Spleen (tissue), 11 donors: Measurements from ENCODE around the gene LRIT1. TPM values are rescaled to one million over a fixed set of nuclear protein-coding genes. Genes with fewer than 3 reads are reported as not detected.

Experiments
- DNase-seq: peaks from one replicate; pipeline ENCODE4 v3.0.0-alpha.2; 2020
- H3K27ac ChIP-seq, 8 donors: fragments of 200-600 bp; sonication (generic) in 7 of 8; 1 replicate in 4 of 8; 2 replicates in 4 of 8; pipeline versions ENCODE4 v1.5.0 to v1.8.0; 2016 to 2021; ENCODE audit warnings: inconsistent platforms in 4 of 8, mild to moderate bottlenecking in 4 of 8, moderate library complexity in 1 of 8
- H3K27me3 ChIP-seq, 7 donors: fragments of 200-600 bp; sonication (generic) in 6 of 7; replicated peaks in 1 of 7; 1 replicate in 4 of 7; 2 replicates in 3 of 7; pipeline versions ENCODE4 v1.5.0 to v1.8.0; 2016 to 2021; ENCODE audit warnings: inconsistent platforms in 3 of 7, mild to moderate bottlenecking in 1 of 7
- H3K36me3 ChIP-seq, 6 donors: fragments of 200-600 bp; sonication (generic) in 5 of 6; 1 replicate in 4 of 6; 2 replicates in 2 of 6; pipeline versions ENCODE4 v1.5.0 to v1.8.0; 2016 to 2021; ENCODE audit warnings: inconsistent platforms in 2 of 6
- H3K4me1 ChIP-seq, 6 donors: fragments of 200-600 bp; sonication (generic) in 5 of 6; 1 replicate in 3 of 6; 2 replicates in 3 of 6; pipeline versions ENCODE4 v1.5.0 to v1.8.0; 2016 to 2021; ENCODE audit warnings: inconsistent platforms in 3 of 6
- H3K4me3 ChIP-seq, 8 donors: fragments of 200-600 bp; sonication (generic) in 7 of 8; 1 replicate in 4 of 8; 2 replicates in 4 of 8; pipeline versions ENCODE4 v1.5.0 to v1.8.0; 2016 to 2021; ENCODE audit warnings: inconsistent platforms in 4 of 8, mild to moderate bottlenecking in 4 of 8, moderate library complexity in 2 of 8
- H3K9me3 ChIP-seq, 8 donors: fragments of 200-600 bp; sonication (generic) in 7 of 8; 1 replicate in 4 of 8; 2 replicates in 4 of 8; pipeline versions ENCODE4 v1.5.0 to v1.8.0; 2016 to 2021; ENCODE audit warnings: inconsistent platforms in 4 of 8
- CTCF ChIP-seq, 11 experiments: fragments of 200-600 bp in 7 of 11; fragments of 450-650 bp in 4 of 11; sonication (generic) in 4 of 11; IDR thresholded peaks in 8 of 11; conservative IDR thresholded peaks in 3 of 11; 1 replicate in 7 of 11; 2 replicates in 4 of 11; pipeline versions ENCODE4 v1.4.0 to v1.8.0; 2016 to 2021; ENCODE audit warnings: antibody characterized with exemption in 11 of 11, inconsistent platforms in 4 of 11, mild to moderate bottlenecking in 1 of 11
- POLR2A ChIP-seq, 3 donors: fragments of 450-650 bp; IDR thresholded peaks; one replicate each; pipeline ENCODE4 v1.5.1; 2017; ENCODE audit warnings: antibody characterized with exemption in 3 of 3, mild to moderate bottlenecking in 1 of 3
- POLR2AphosphoS5 ChIP-seq, 3 donors: sonication (generic); formaldehyde crosslinking; IDR thresholded peaks; one replicate each; pipeline ENCODE4 v1.5.1; 2017; ENCODE audit warnings: antibody characterized with exemption in 3 of 3
- WGBS, 5 donors: extraction: QIAGEN DNeasy Blood & Tissue Kit in 3 of 5; methylation state at CpG; one replicate each; pipeline versions ENCODE4 v1.1.5 to v1.1.7; 2013 to 2018; 5-methylcytosine and 5-hydroxymethylcytosine counted together
- intact Hi-C: fragments of 100-400 bp; cut with DNase I; formaldehyde crosslinking; loops from one replicate; pipeline ENCODE4 v1.15.0; 2023; ENCODE audit warnings: low total_unique reads
- polyA plus RNA-seq, 3 donors: library from polyadenylated mRNA; stranded (reverse); fragments of 200-250 nt; gene quantifications; one replicate each; pipeline ENCODE4 v1.2.1, GENCODE V29; 2013
- total RNA-seq, 7 donors: library from RNA; depleted of rRNA in 3 of 7; stranded (reverse); fragments of >200 nt in 3 of 7; fragmentation: NEBNext Ultra II Directional in 4 of 7; extraction: Animal tissue kit (Norgen Biotek cat#: 25700) in 4 of 7; gene quantifications; one replicate each; pipeline versions ENCODE4 v1.1.0 to v1.2.1, GENCODE V29; 2016 to 2021
- donor health status: healthy with polysubstance abuse.
- donor health status: DM: no; HTN: no; CAD: no; lungs with moderate emphysema.
- donor health status: DM: no; HTN: no; CAD: no.
- donor health status: Bipolar disorder and iron deficiency.
- donor health status: healthy.
- donor health status: DM: no; HTN: no; CAD: no.
- donor health status: DM: yes; HTN: yes; CAD: no.

The LRIT1 gene
- total and polyA plus RNA-seq, 10 donors, result not detected

GRCh38 chr10:84214046-84214572, 27.2 kb downstream of the LRIT1 start:
- H3K9me3 ChIP-seq, result peaks cover 0 to 1% (median 0%) of the 10 kb centered on the region in 8 donors
- H3K27ac ChIP-seq, result no peak overlapping the region
- no peak overlapping the region for H3K4me3 ChIP-seq
- no peak for TF ChIP-seq CTCF (IDR thresholded peaks at IDR 0.05 in 8 of 11, conservative IDR thresholded peaks at IDR 0.05 in 3 of 11)
- TF ChIP-seq POLR2A (IDR thresholded peaks at IDR 0.05), result no peak
- no peak for TF ChIP-seq POLR2AphosphoS5 (IDR thresholded peaks at IDR 0.05)
- no peaks in the 10 kb centered on the region for H3K27me3 ChIP-seq
- intact Hi-C loops, result no loop called here
- H3K36me3 ChIP-seq, result no peaks in the 10 kb centered on the region
- 64 to 83% (median 77%) methylated on average over 18 to 25 of the region's 25 CpGs for WGBS, 5 donors
- H3K4me1 ChIP-seq, result no peaks in the 10 kb centered on the region
- no peak for DNase-seq

GRCh38 chr10:84213076-84213475, 28.3 kb downstream of the LRIT1 start:
- no peak for TF ChIP-seq POLR2A (IDR thresholded peaks at IDR 0.05)
- TF ChIP-seq POLR2AphosphoS5 (IDR thresholded peaks at IDR 0.05), result no peak
- TF ChIP-seq CTCF (IDR thresholded peaks at IDR 0.05 in 8 of 11, conservative IDR thresholded peaks at IDR 0.05 in 3 of 11), result no peak
- Histone ChIP-seq H3K4me3 (no peak overlapping the region), H3K4me1 (no peaks in the 10 kb centered on the region), H3K36me3 (no peaks in the 10 kb centered on the region), H3K9me3 (no peaks in the 10 kb centered on the region), H3K27ac (no peak overlapping the region), H3K27me3 (peaks cover 0 to 2% (median 0%) of the 10 kb centered on the region in 7 donors)
- WGBS, 5 donors, result 78 to 87% (median 85%) methylated on average over 7 to 11 of the region's 11 CpGs
- intact Hi-C loops, result no loop called here
- no peak for DNase-seq

GRCh38 chr10:84212014-84212413, 29.3 kb downstream of the LRIT1 start:
- Histone ChIP-seq H3K9me3 (no peaks in the 10 kb centered on the region), H3K4me3 (no peak overlapping the region), H3K36me3 (no peaks in the 10 kb centered on the region), H3K4me1 (no peaks in the 10 kb centered on the region), H3K27me3 (peaks cover 0 to 5% (median 0%) of the 10 kb centered on the region in 7 donors), H3K27ac (no peak overlapping the region)
- intact Hi-C loops, result no loop called here
- TF ChIP-seq POLR2AphosphoS5 (IDR thresholded peaks at IDR 0.05), result no peak
- no peak for TF ChIP-seq POLR2A (IDR thresholded peaks at IDR 0.05)
- no peak for TF ChIP-seq CTCF (IDR thresholded peaks at IDR 0.05 in 8 of 11, conservative IDR thresholded peaks at IDR 0.05 in 3 of 11)
- 68 to 84% (median 79%) methylated on average over 5 of the region's 5 CpGs for WGBS, 5 donors
- DNase-seq, result no peak

GRCh38 chr10:84211566-84211965, 29.8 kb downstream of the LRIT1 start:
- intact Hi-C loops, result no loop called here
- peaks cover 0 to 5% (median 0%) of the 10 kb centered on the region in 7 donors for H3K27me3 ChIP-seq
- DNase-seq, result no peak
- 68 to 91% (median 76%) methylated on average over 2 of the region's 2 CpGs for WGBS, 5 donors
- no peak overlapping the region for H3K27ac ChIP-seq
- H3K36me3 ChIP-seq, result no peaks in the 10 kb centered on the region
- no peak overlapping the region for H3K4me3 ChIP-seq
- TF ChIP-seq POLR2A (IDR thresholded peaks at IDR 0.05), result no peak
- no peak for TF ChIP-seq POLR2AphosphoS5 (IDR thresholded peaks at IDR 0.05)
- no peak for TF ChIP-seq CTCF (IDR thresholded peaks at IDR 0.05 in 8 of 11, conservative IDR thresholded peaks at IDR 0.05 in 3 of 11)
- no peaks in the 10 kb centered on the region for H3K4me1 ChIP-seq
- no peaks in the 10 kb centered on the region for H3K9me3 ChIP-seq
